Motor neuron (in vitro differentiated cells): ENCODE data around the gene RAD51B. TPM values are rescaled to one million over a fixed set of nuclear protein-coding genes. Genes with fewer than 3 reads are reported as not detected.

Experiments used
- ATAC-seq, 8 experiments: fragments of 200-7000 bp; cut with Tn5 transposase; replicated peaks in 6 of 8; 2 replicates each; pipeline ENCODE4 v1.8.0; 2021; ENCODE audit warnings: mild to moderate bottlenecking in 8 of 8, moderate library complexity in 8 of 8
- H3K27ac ChIP-seq, 2 donors: fragments of 250-450 bp; sonication (Bioruptor Pico); 2 replicates each; pipeline ENCODE4 v1.9.0; 2021; ENCODE audit warnings: antibody characterized with exemption in 2 of 2, mild to moderate bottlenecking in 2 of 2, moderate library complexity in 1 of 2
- H3K4me1 ChIP-seq, 2 donors: fragments of 250-450 bp; sonication (Bioruptor Pico); replicated peaks in 1 of 2; 2 replicates each; pipeline ENCODE4 v1.6.1; 2021; ENCODE audit warnings: antibody characterized with exemption in 2 of 2, mild to moderate bottlenecking in 2 of 2, moderate library complexity in 1 of 2
- H3K4me3 ChIP-seq, 5 donors: fragments of 250-450 bp; sonication (Bioruptor Pico); 2 replicates each; pipeline ENCODE4 v1.9.0; 2021; ENCODE audit warnings: antibody characterized with exemption in 5 of 5, mild to moderate bottlenecking in 5 of 5, moderate library complexity in 4 of 5
- WGBS, 10 experiments: fragments of 450-650 bp; shearing (Covaris generic); methylation state at CpG; one replicate each; pipeline ENCODE4 v1.0.0; 2022; 5-methylcytosine and 5-hydroxymethylcytosine counted together
- in situ Hi-C, 9 experiments: fragments of 400-800 bp; cut with MboI; loops; one replicate each; pipeline ENCODE4 v1.15.0; 2021; ENCODE audit warnings: low sequenced_read_pairs in 9 of 9, low pct_unique_long_range_greater_than_20kb in 2 of 9; ENCODE audit not compliant: unreplicated experiment in 9 of 9
- total RNA-seq, 8 experiments: library from RNA; unstranded; fragments of 300-600 nt; gene quantifications; 2 replicates each; pipeline versions ENCODE4 v1.2.3 to v1.2.4, GENCODE V29; 2022

Gene RAD51B
- total RNA-seq, 8 experiments from 2014 or later: 5.4 to 37.7 (median 11.0) TPM

- WGBS, 10 experiments: 50 to 100% (median 86%) methylated on average over 1 of the region's 1 CpG; no CpG with 5 or more reads in 3 of the 10 experiments
- H3K4me1 ChIP-seq: peaks cover 0 to 11% of the 10 kb centered on the region in 2 donors
- in situ Hi-C loops: no loop called here
- H3K27ac ChIP-seq: no peak overlapping the region
- H3K4me3 ChIP-seq: no peak overlapping the region
- ATAC-seq: peak in 2 of 8 experiments; percentile 56 to 92
Observed at GRCh38 chr14:68076451-68076850, 256.9 kb downstream of the RAD51B start.

DNA sequence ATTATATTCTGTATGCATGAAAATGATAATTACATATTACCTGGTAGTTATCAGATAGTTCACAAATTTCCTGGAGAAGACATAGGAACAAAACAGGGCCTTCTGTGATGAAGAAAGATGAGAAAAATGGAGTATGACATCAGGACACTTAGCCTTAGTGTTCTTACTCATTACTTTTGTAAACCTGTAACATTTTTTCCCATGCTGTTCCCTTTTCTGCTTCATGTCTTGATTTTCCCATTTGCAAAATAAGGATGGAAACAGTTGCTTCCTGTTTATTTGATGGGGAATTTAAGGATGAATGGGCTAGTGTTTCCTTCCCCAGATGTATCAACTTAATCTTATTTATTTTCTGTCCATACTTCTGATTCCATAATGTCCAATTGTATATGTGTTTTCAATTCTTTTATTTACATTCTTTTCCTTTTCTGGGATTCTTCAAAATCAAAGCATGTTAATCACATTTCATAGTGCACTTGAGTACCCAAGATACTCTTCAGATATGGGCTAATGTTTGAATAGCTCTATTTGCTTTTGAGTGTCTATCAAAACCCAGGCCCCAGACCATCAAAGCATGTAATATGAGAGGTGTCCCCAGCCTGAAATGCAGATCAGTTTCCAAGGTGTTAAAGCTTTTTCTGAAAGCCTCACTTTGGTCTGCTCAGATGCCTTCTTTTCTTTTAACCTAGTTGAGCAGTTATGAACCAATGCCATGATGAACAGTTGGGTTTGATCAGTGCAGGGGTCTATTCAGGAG lies 260.5 kb downstream of the RAD51B start:
- no peak overlapping the region for H3K4me3 ChIP-seq
- peaks cover 0 to 8% of the 10 kb centered on the region in 2 donors for H3K4me1 ChIP-seq
- no peak overlapping the region for H3K27ac ChIP-seq
- in situ Hi-C loops: no loop called here
- peak in 1 of 8 experiments; percentile 37 for ATAC-seq

DNA sequence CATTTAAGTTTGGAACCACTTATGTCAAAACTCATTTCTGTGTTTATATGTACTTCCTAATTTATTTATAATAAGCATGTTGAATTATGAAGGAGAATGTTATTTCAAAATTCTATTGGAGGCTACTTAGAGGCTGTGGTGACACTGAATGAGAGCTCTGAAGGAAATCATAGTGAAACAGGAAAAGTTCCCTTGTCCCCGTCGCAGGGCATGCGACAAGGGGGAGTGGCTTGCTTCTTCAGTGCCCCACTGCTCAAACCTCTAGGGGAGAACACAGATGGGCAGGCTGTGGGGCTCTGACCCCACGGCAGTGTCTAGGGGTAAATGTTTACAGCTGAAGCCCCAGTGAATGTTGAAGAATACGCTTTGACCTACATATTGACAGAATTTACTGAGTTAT lies 261.9 kb downstream of the RAD51B start:
- no peak overlapping the region for H3K27ac ChIP-seq
- in situ Hi-C loops: no loop called here
- H3K4me3 ChIP-seq: no peak overlapping the region
- H3K4me1 ChIP-seq: no peaks in the 10 kb centered on the region
- ATAC-seq: no peak
- 33 to 100% (median 78%) methylated on average over 1 to 5 of the region's 5 CpGs; no CpG with 5 or more reads in 2 of the 10 experiments for WGBS, 10 experiments

GRCh38 chr14:68082698-68083291 lies 263.2 kb downstream of the RAD51B start:
- Histone ChIP-seq H3K27ac (no peak overlapping the region), H3K4me3 (no peak overlapping the region), H3K4me1 (no peaks in the 10 kb centered on the region)
- 87 to 100% (median 93%) methylated on average over 1 to 3 of the region's 3 CpGs; no CpG with 5 or more reads in 1 of the 10 experiments for WGBS, 10 experiments
- peak in 2 of 8 experiments; percentile 21 to 56 for ATAC-seq
- in situ Hi-C loops: no loop called here

DNA sequence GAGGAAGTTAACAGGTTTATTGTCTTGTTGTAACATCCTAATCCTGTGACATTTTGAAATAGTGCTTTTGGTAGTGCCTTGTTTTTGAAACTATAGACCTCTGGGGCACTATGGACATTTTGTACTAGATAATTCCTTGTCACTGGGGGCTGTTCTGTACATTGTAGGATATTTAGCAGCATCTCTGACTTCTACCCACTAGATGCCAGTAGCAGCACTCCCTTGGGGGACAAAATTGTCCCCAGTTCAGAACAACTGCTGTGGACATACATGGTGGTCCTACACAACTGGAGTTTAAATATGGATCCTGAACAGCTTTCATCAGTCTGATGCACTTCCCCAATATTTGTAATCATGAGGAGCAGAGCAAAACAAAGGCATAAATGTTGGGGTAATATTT lies 264.7 kb downstream of the RAD51B start:
- in situ Hi-C loops: no loop called here
- peak in 1 of 8 experiments; percentile 39 for ATAC-seq

DNA sequence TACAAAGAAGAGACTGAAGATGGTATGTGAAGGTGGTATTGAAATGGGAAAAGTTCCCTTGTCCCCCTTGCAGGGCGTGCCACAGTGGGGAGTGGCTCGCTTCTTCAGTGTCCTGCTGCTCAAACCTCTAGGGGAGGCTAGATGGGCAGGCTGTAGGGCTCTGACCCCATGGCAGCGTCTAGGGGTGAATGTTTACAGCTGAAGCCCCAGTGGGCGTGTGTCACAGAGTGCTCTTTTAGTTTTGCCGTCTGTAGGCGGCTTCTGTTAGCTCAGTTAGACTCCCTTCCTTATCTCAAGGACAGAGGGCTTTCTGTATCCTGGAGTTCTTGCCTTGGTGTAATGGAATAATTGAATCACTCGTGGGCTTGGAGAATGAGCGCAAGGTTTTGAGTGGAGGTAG lies 266.2 kb downstream of the RAD51B start:
- ATAC-seq: no peak
- WGBS, 10 experiments: 60 to 93% (median 89%) methylated on average over 1 to 6 of the region's 8 CpGs; no CpG with 5 or more reads in 3 of the 10 experiments
- in situ Hi-C loops: no loop called here
- H3K4me1 ChIP-seq: peaks cover 14 to 16% of the 10 kb centered on the region in 2 donors
- H3K4me3 ChIP-seq: no peak overlapping the region
- H3K27ac ChIP-seq: no peak overlapping the region

More for the DNA sequence above, 264.7 kb downstream of the RAD51B start:
- peaks cover 10 to 12% of the 10 kb centered on the region in 2 donors for H3K4me1 ChIP-seq
- H3K27ac ChIP-seq: no peak overlapping the region
- no peak overlapping the region for H3K4me3 ChIP-seq

- Histone ChIP-seq H3K4me3 (no peak overlapping the region), H3K27ac (peak overlapping the region in 1 of 2 donors; percentile 8), H3K4me1 (peaks cover 14 to 16% of the 10 kb centered on the region in 2 donors)
- WGBS, 10 experiments: 15 to 100% (median 63%) methylated on average over 1 to 4 of the region's 5 CpGs; no CpG with 5 or more reads in 4 of the 10 experiments
- in situ Hi-C loops: no loop called here
- no peak for ATAC-seq
Observed at GRCh38 chr14:68088451-68088854, 268.9 kb downstream of the RAD51B start.

DNA sequence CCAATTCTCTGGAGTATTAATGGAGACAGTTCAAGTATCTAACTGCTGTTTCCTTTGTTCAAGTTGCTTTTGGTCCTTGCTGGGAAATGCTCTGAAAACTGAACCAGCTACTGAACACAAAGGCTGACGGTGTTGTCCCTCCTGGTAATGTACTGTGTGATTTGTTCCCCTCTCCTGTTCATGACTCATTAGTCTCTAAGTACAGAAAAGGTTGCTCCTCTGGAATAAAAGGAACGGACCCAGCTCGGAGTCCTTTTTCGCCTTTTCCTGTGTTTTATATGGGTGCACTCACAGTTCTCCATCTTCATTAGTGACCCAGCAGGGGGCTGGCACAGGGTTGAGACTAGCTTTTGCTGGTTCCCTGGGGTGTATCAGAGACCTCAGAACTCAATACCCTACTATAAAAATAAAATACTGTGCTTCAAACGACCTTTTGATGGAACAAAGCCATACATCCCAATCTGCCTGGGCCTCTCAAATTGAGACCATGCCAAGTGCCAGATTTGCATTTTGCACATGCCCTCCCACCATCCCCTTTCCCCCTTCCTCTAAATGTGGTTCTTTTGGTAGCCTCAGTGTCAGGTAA lies 269.7 kb downstream of the RAD51B start:
- H3K27ac ChIP-seq: peak overlapping the region; percentile 12
- H3K4me3 ChIP-seq: no peak overlapping the region
- 0 to 75% (median 8%) methylated on average over 1 to 5 of the region's 5 CpGs; no CpG with 5 or more reads in 2 of the 10 experiments for WGBS, 10 experiments
- peaks cover 14 to 16% of the 10 kb centered on the region in 2 donors for H3K4me1 ChIP-seq
- in situ Hi-C loops: no loop called here
- ATAC-seq: peak in 5 of 8 experiments; percentile 93 to 98 (median 96)

DNA sequence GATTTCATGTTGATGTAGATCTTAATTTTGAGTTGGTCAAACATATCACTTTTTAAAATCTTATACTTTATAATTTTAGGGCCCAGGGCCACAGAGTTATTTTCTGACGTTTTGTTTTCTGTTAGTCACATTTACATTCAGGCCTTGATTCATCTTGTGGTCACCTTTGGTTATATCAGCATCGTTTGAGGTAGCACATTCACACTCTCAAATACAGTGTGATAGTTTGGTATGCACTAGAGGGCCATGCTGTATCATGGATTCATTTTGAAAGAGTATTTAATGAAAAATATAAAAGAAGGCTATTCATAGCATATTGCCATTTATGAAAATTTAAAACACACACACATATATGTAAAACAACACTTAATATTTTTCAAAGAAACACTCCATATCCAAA lies 274.6 kb downstream of the RAD51B start:
- WGBS, 10 experiments: 8 to 100% (median 55%) methylated on average over 1 to 2 of the region's 2 CpGs; no CpG with 5 or more reads in 1 of the 10 experiments
- H3K4me3 ChIP-seq: no peak overlapping the region
- in situ Hi-C loops: no loop called here

GRCh38 chr14:68094752-68095151 lies 275.2 kb downstream of the RAD51B start:
- no peaks in the 10 kb centered on the region for H3K4me1 ChIP-seq
- H3K4me3 ChIP-seq: no peak overlapping the region
- WGBS, 10 experiments: 17 to 100% (median 86%) methylated on average over 1 of the region's 1 CpG; no CpG with 5 or more reads in 2 of the 10 experiments
- H3K27ac ChIP-seq: no peak overlapping the region
- ATAC-seq: no peak
- in situ Hi-C loops: no loop called here

More for the DNA sequence above, 274.6 kb downstream of the RAD51B start:
- no peak for ATAC-seq
- Histone ChIP-seq H3K27ac (no peak overlapping the region), H3K4me1 (peaks cover 5 to 6% of the 10 kb centered on the region in 2 donors)

DNA sequence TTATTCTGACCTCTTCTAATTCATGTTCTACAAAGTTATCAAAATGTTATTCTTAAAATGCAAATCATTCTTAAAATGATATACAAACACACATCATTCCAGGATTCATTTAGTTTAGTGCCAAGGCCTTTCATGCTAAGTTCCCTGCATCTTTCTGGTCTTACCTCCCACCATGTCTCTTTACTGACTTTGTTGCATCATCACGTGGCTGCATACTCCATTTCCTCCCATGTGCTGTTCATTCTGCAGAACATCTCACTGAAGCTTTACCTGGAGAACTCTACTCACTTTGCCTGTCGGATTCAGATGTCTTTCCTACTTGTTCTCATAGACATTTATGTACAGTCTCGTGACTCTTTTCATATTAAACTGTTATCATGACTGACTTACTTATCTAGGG lies 278.1 kb downstream of the RAD51B start:
- in situ Hi-C loops: no loop called here
- WGBS, 10 experiments: 53 to 100% (median 76%) methylated on average over 1 to 3 of the region's 3 CpGs; no CpG with 5 or more reads in 2 of the 10 experiments
- H3K4me1 ChIP-seq: no peaks in the 10 kb centered on the region
- no peak overlapping the region for H3K27ac ChIP-seq
- ATAC-seq: no peak
- H3K4me3 ChIP-seq: no peak overlapping the region

GRCh38 chr14:68098834-68099233 lies 279.3 kb downstream of the RAD51B start:
- no peak for ATAC-seq
- Histone ChIP-seq H3K27ac (no peak overlapping the region), H3K4me1 (no peaks in the 10 kb centered on the region), H3K4me3 (no peak overlapping the region)
- in situ Hi-C loops: no loop called here
- 67 to 100% (median 96%) methylated on average over 1 to 2 of the region's 2 CpGs; no CpG with 5 or more reads in 3 of the 10 experiments for WGBS, 10 experiments

- 71 to 100% (median 90%) methylated on average over 2 to 5 of the region's 5 CpGs; no CpG with 5 or more reads in 1 of the 10 experiments for WGBS, 10 experiments
- no peak for ATAC-seq
- Histone ChIP-seq H3K4me3 (no peak overlapping the region), H3K4me1 (no peaks in the 10 kb centered on the region), H3K27ac (no peak overlapping the region)
- in situ Hi-C loops: loop anchor here in 1 of 9 experiments (25.0 kb wide), 1 partner anchor 738 kb away; no protein-coding TSS in a partner anchor
Observed at GRCh38 chr14:68099495-68100045, 280.0 kb downstream of the RAD51B start.
